A673 (cell line): ENCODE data around the gene ERGIC1. TPM values are rescaled to one million over a fixed set of nuclear protein-coding genes. Genes with fewer than 3 reads are reported as not detected.

ENCODE experiments used
- BruUV-seq: library from RNA; stranded (reverse); fragments of 400-500 nt; replicated peaks from 2 replicates; lab custom pipeline; 2021; lab: Mats Ljungman, UMichigan
- CTCF ChIA-PET: fragments of 300-600 bp; sonication (Branson Sonifier 250); formaldehyde crosslinking; loops from one replicate; lab custom pipeline; 2022; ENCODE audit warnings: antibody characterized with exemption; lab: Charles Lee
- POLR2A ChIA-PET: fragments of 300-600 bp; sonication (Branson Sonifier 250); formaldehyde crosslinking; loops from one replicate; lab custom pipeline; 2022; ENCODE audit warnings: antibody characterized with exemption; ENCODE audit not compliant: low non-redundant PET; lab: Charles Lee
- DNase-seq: peaks from one replicate; pipeline ENCODE4 v3.0.0-alpha.2; 2015; ENCODE audit warnings: low spot score
- H3K27ac ChIP-seq: fragments of 200-600 bp; sonication (generic); 2 replicates; pipeline ENCODE4 v1.5.1; 2016; ENCODE audit warnings: mixed run types, low read depth, mild to moderate bottlenecking, mixed read lengths, antibody characterized with exemption, low read length; ENCODE audit not compliant: poor library complexity, severe bottlenecking
- H3K27me3 ChIP-seq: fragments of 200-600 bp; sonication (generic); replicated peaks from 2 replicates; pipeline ENCODE4 v1.6.1; 2017; ENCODE audit warnings: mixed run types, low read depth, mild to moderate bottlenecking, mixed read lengths, antibody characterized with exemption, low read length; ENCODE audit not compliant: insufficient read depth, poor library complexity
- H3K36me3 ChIP-seq: fragments of 200-600 bp; sonication (generic); 2 replicates; pipeline ENCODE4 v1.6.1; 2016; ENCODE audit warnings: mixed run types, mild to moderate bottlenecking, mixed read lengths, antibody characterized with exemption, low read length; ENCODE audit not compliant: insufficient read depth, poor library complexity, severe bottlenecking
- H3K4me1 ChIP-seq: fragments of 200-600 bp; sonication (generic); 2 replicates; pipeline ENCODE4 v1.6.1; 2017; ENCODE audit warnings: mixed run types, mild to moderate bottlenecking, mixed read lengths, antibody characterized with exemption, low read length; ENCODE audit not compliant: insufficient read depth, poor library complexity, severe bottlenecking
- H3K4me3 ChIP-seq: fragments of 200-600 bp; sonication (generic); 2 replicates; pipeline ENCODE4 v1.5.1; 2016; ENCODE audit warnings: low read depth, mixed run types, mild to moderate bottlenecking, mixed read lengths, low read length; ENCODE audit not compliant: poor library complexity, severe bottlenecking
- H3K9me3 ChIP-seq: fragments of 200-600 bp; sonication (generic); 2 replicates; pipeline ENCODE4 v1.6.1; 2016; ENCODE audit warnings: mixed run types, low read depth, mild to moderate bottlenecking, mixed read lengths, antibody characterized with exemption, low read length; ENCODE audit not compliant: poor library complexity, severe bottlenecking
- EZH2 ChIP-seq: fragments of 200-600 bp; sonication (generic); IDR thresholded peaks from 2 replicates; pipeline ENCODE4 v1.6.1; 2017; ENCODE audit warnings: borderline replicate concordance, low read depth, mild to moderate bottlenecking, mixed read lengths, antibody characterized with exemption, low read length; ENCODE audit not compliant: poor library complexity, severe bottlenecking
- intact Hi-C: fragments of 100-400 bp; cut with micrococcal nuclease; formaldehyde crosslinking; loops from one replicate; pipeline ENCODE4 v1.10.0; 2022; ENCODE audit not compliant: unreplicated experiment
- total RNA-seq: library from RNA; stranded (reverse); gene quantifications from 2 replicates; pipeline ENCODE4 v1.2.3, GENCODE V29; 2021
- TF ChIP-seq, protein P1 (sequence below): fragments of 300-800, 200-600 bp; sonication (generic); conservative IDR thresholded peaks from 2 replicates; pipeline ENCODE4 v1.5.1; 2017; ENCODE audit warnings: low read depth, mild to moderate bottlenecking, antibody characterized with exemption, low read length, moderate library complexity, mixed read lengths

ERGIC1 gene
- total RNA-seq, 1 experiment from 2014 or later, result 44.2 TPM

DNA sequence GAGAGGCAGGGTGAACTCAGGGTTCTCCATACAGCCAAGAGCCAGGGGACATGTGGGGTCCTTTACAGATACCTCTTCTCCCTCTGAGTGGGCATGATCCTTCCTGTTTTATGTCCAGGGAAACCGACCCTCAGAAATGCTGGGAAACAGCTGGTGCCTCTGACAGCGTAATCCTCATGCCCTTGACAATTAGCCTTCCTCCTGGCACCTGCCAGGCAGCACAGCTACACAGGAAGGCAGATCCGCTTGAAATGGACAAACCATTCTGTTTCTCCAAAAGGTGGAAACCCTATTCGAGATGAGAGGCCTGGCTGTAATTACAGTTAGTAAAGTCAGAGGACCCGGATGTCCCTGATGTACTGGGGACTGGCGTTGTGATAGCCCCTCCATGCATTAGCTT lies 7.2 kb downstream of the ERGIC1 start:
- BruUV-seq, result no TSS peak
- CTCF ChIA-PET, result no interaction called here
- Histone ChIP-seq H3K4me3 (no peak overlapping the region), H3K27me3 (no peaks in the 10 kb centered on the region), H3K27ac (no peak overlapping the region), H3K4me1 (no peaks in the 10 kb centered on the region), H3K9me3 (no peaks in the 10 kb centered on the region), H3K36me3 (no peaks in the 10 kb centered on the region)
- intact Hi-C loops, result no loop called here
- POLR2A ChIA-PET, result interaction anchor here (0.7 kb wide), 1 partner anchor 132 kb away, joined by 5 read pairs; no protein-coding TSS in a partner anchor
- TF ChIP-seq EZH2, result no peak
- TF ChIP-seq, protein P1, sequence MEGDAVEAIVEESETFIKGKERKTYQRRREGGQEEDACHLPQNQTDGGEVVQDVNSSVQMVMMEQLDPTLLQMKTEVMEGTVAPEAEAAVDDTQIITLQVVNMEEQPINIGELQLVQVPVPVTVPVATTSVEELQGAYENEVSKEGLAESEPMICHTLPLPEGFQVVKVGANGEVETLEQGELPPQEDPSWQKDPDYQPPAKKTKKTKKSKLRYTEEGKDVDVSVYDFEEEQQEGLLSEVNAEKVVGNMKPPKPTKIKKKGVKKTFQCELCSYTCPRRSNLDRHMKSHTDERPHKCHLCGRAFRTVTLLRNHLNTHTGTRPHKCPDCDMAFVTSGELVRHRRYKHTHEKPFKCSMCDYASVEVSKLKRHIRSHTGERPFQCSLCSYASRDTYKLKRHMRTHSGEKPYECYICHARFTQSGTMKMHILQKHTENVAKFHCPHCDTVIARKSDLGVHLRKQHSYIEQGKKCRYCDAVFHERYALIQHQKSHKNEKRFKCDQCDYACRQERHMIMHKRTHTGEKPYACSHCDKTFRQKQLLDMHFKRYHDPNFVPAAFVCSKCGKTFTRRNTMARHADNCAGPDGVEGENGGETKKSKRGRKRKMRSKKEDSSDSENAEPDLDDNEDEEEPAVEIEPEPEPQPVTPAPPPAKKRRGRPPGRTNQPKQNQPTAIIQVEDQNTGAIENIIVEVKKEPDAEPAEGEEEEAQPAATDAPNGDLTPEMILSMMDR, result no peak
- no peak for DNase-seq

DNA sequence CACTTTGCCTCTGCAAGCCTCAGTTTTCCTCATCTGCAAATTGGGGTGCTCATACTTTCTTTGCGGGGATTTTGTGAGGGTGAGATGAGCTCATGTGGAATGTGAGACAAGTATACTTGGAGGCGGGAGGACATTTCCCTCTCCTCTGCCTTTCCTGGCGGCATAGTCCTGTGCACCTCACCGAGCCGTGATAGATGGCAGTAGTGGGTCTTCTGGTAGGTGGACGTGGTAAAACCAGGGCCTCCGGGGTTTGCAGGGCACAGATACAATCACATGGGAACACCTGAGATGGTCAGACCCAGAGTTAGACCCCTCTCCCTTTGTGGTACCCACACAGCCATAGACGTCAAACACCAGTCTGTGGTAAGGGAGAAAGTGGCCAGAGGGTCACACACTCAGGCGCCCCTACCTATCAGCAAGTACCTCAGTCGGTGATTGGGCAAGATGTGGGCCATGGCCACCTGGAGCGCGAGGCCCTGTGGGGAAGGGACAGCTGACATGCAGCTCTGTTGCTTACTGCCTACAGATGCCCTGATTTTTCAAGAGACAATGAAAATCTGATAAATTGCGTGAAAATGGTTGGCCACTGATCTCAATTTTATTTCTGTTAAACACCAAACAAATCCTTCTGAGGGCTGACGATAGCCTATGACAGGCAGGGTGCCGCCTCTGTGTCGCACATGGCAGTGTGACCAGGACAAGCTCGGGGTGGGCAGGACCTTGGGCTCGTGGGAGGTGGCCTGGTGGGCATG lies 9.9 kb downstream of the ERGIC1 start:
- ChIA-PET POLR2A (interaction anchor here (0.5 kb wide), 1 partner anchor 83 kb away, joined by 15 read pairs; no protein-coding TSS in a partner anchor), CTCF (no interaction called here)
- Histone ChIP-seq H3K4me3 (no peak overlapping the region), H3K27me3 (no peaks in the 10 kb centered on the region), H3K4me1 (peaks cover 4% of the 10 kb centered on the region), H3K9me3 (no peaks in the 10 kb centered on the region), H3K36me3 (no peaks in the 10 kb centered on the region), H3K27ac (no peak overlapping the region)
- intact Hi-C loops, result no loop called here
- no peak for DNase-seq
- no TSS peak for BruUV-seq
- no peak for TF ChIP-seq EZH2
- TF ChIP-seq, protein P1, result no peak

DNA sequence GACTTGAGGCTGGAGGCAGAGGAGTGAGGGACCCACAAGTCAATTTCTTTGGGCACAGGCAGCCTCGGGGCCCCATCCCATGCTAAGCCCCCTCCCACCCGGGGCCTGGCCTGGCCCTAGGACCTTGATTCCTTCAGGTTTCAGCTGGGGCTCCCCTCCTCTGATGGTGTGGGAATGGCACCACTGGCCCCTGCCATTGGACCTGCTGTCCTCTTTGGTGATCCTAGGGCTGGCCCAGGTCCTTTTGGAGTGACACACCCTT lies 10.5 kb downstream of the ERGIC1 start:
- TF ChIP-seq, protein P1, result no peak
- no peak for TF ChIP-seq EZH2
- no TSS peak for BruUV-seq

More for the DNA sequence above, 10.5 kb downstream of the ERGIC1 start:
- no peaks in the 10 kb centered on the region for H3K9me3 ChIP-seq
- no peaks in the 10 kb centered on the region for H3K36me3 ChIP-seq
- no peak overlapping the region for H3K27ac ChIP-seq
- intact Hi-C loops, result no loop called here
- no peak for DNase-seq
- peaks cover 4% of the 10 kb centered on the region for H3K4me1 ChIP-seq
- ChIA-PET CTCF (no interaction called here), POLR2A (interaction anchor here (0.5 kb wide), 1 partner anchor 83 kb away, joined by 15 read pairs; no protein-coding TSS in a partner anchor)
- H3K27me3 ChIP-seq, result no peaks in the 10 kb centered on the region
- H3K4me3 ChIP-seq, result no peak overlapping the region
